GM18951 (cell line): ENCODE data around the gene GSTM5.
"Not testable (repeated sequence)": the region's sequence is repeated elsewhere in the genome, so short reads cannot be mapped to it uniquely, and the experiment has no call there.

Experiments used
- POLR2A ChIP-seq: IDR thresholded peaks from 4 replicates; pipeline ENCODE4 v1.6.1; 2011; ENCODE audit warnings: mild to moderate bottlenecking; ENCODE audit not compliant: insufficient read length, insufficient read depth; ENCODE audit errors: extremely low read depth
- in situ Hi-C: fragments of 300-500 bp; cut with MboI; formaldehyde crosslinking; loops from one replicate; pipeline ENCODE4 v1.12.0; 2022; ENCODE audit warnings: low sequenced_read_pairs, mixed read lengths, inconsistent platforms; ENCODE audit not compliant: unreplicated experiment

The GSTM5 gene

DNA sequence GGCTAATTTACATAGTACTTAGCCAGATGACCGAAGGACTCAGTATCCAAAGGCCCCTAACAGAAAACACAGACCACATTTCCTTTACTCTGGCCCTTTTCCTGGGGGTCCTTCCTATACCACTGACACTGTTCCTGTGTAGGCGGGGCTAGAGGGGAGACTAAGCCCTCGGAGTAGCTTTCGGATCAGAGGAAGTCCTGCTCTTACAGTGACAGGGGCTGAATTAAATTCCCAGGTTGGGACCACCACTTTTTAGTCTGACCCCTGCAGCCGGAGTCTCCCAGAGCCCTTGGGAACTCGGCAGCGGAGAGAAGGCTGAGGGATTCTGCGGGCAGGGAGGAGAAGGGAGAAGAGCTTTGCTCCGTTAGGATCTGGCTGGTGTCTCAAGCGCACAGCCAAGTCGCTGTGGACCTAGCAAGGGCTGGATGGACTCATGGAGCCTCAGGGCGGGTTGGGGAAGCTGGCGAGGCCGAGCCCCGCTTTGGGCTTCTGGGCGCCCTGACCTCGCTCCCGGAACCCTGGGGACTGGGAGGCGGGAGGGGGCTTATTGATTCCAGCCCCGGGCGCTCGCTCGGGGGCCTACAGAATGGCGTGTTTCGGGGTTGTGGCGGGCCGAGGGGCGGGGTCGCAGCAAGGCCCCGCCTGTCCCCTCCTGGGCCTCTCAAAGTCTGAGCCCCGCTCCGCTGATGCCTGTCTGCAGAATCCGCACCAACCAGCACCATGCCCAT lies at the start of gene GSTM5:
TSS of gene GSTM5 (plus strand) at position 659 of the 728 bp plus-strand sequence. CDS start at position 721, 62 bp downstream.
- in situ Hi-C loops, result not testable (repeated sequence)

DNA sequence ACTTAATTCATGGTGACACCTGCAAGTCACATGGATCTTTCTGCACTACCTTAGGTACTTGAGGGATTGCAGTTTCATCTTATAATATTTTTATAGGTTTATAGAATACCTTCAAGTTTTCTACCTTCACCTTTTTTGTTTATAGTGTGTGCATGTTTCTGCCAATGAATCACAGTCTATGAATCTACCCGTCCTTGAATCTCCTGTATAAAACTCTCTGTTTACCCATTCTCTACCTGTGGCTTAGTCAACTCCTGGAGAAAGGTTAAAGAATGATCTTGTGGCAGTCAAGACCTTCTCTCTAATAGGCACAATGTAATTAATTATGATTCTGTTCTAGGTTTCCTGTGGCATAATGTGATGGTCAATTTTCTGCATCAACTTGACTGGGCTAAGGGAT lies 47.4 kb upstream of the GSTM5 start:
- no peak for TF ChIP-seq POLR2A
- in situ Hi-C loops, result no loop called here

DNA sequence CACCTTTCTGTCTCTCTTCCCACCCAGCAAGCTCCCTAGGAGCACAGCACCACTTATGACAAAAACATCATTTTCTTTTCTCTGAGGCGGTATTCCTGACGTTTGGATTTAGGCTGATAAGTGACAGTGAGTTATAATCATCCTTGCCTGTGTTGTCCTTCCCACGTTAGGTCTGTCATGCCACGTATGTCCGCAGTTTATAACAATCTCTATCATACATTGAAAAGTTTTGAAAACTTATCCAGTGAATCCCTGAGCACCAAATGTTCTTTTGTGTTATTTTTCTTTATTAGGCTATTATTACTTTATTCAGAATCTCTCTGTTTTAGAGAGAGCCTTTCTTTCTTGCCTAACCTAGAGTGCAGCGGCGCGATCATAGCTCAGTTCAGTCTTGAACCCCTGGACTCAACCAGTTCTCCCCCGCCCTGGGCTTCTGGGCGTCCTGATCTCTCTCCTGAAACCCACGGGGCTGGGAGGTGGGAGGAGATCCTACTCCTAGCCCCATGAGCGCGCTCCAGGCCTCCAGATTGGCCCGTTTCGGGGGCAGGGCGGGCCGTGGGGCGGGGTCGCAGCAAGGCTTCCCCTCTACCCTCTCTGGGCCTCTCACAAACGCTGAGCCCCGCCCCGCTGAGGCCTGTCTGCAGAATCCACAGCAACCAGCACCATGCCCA lies 44.5 kb upstream of the GSTM5 start, which contains the start of gene GSTM2:
TSS of gene GSTM2 (plus strand) at position 606 of the 671 bp plus-strand sequence. CDS start at position 665, 59 bp downstream.
- TF ChIP-seq POLR2A, result peak; percentile 15
- in situ Hi-C loops, result no loop called here

DNA sequence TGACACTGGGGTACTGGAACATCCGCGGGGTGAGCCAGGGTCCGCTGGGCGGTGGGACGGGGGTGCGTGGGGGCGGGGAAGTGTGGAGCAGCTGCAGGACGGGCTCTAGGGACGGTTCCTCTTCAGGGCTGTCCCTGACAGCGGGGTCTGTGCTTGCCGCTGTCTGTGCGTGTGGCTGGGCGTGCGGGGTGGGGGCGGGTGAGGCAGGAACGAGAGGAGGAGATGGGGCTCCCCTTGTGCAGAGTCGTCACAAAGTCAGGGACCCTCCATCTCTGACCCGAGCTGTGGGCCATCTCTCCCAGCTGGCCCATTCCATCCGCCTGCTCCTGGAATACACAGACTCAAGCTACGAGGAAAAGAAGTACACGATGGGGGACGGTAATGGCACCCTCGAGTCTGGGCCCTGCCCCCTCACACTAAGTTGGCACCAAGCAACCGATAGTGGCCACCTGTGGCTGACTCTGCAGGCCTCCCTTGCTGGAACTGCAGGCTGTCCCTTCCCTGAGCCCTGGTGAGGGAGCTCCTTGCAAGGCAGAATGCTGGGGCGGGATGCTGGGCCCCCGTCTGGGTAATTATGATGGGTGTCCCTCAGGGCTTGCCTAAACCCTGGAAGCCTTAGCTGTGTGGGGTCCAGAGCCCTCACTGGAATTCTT lies 43.8 kb upstream of the GSTM5 start:
- in situ Hi-C loops, result no loop called here
- no peak for TF ChIP-seq POLR2A

DNA sequence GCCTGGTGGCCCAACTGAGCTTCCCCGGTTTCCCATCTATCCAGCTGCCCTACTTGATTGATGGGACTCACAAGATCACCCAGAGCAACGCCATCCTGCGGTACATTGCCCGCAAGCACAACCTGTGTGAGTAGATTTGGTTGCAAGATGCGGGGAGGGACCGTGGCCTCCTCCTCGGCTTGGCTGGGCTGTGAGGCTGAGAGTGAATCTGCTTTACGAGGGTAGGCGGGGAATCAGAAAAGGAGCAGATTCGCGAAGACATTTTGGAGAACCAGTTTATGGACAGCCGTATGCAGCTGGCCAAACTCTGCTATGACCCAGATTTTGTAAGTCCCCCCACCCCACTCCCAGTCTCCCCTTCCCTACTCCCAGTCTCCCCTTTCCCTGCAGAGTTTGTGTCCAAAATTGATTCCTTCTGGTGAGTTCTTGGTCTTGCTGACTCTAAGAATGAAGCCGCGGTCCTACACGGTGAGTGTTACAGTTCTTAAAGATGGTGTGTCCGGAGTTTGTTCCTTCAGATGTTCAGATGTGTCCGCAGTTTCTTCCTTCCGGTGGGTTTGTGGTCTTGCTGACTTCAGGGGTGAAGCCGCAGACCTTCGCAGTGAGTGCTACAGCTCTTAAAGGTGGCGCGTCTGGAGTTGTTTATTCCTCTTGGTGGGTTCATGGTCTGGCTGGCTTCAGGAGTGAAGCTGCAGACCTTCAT lies 42.7 kb upstream of the GSTM5 start:
- in situ Hi-C loops, result no loop called here

DNA sequence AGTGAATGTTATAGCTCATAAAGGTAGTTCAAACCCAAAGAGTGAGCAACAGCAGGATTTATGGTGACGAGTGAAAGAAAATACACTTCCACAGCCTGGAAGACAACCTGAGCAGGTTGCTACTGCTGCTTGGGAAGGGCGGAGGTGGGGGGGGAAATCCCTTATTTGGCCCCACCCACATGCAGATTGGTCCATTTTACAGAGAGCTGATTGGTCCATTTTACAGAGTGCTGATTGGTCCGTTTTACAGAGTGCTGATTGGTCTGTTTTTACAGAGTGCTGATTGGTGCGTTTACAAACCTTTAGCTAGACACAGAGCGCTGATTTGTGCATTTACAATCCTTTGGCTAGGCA lies 42.1 kb upstream of the GSTM5 start:
- in situ Hi-C loops, result not testable (repeated sequence)

More for the DNA sequence above, 42.7 kb upstream of the GSTM5 start:
- no peak for TF ChIP-seq POLR2A

DNA sequence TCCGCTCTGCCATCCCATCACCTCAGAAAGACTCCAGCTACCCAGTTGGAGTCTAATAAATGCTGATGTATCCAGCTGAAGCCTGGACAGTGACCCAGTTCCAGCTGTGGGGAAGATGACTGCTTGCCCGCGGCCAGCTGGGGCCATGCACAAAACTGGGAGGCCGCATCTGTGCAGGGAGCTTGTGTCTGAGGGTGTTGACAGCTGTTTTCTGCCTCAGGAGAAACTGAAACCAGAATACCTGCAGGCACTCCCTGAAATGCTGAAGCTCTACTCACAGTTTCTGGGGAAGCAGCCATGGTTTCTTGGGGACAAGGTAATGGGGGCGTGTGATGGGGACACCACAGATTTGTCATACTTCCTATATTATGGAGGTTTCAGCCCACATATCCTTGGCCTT lies 41.0 kb upstream of the GSTM5 start:
- in situ Hi-C loops, result no loop called here
- TF ChIP-seq POLR2A, result no peak

DNA sequence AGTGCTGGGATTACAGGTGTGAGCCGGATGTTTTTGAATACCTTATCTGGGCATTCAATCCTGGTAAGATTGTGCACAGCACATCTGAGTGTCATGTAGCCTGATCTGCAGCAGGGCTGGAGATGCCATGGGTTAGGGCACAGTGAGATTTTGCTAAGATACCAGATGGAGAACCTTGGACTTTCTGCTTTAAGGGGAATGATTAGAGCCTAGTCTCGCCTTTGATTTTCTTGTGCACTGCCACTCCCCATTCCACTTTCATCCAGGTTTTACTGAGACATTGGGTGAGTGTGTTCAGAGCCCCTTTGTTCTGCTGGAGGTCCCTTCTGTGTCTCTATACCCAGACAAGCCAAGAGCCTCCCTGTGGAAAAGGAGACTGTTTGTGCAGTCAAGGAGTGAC lies 38.2 kb upstream of the GSTM5 start:
- in situ Hi-C loops, result not testable (repeated sequence)

DNA sequence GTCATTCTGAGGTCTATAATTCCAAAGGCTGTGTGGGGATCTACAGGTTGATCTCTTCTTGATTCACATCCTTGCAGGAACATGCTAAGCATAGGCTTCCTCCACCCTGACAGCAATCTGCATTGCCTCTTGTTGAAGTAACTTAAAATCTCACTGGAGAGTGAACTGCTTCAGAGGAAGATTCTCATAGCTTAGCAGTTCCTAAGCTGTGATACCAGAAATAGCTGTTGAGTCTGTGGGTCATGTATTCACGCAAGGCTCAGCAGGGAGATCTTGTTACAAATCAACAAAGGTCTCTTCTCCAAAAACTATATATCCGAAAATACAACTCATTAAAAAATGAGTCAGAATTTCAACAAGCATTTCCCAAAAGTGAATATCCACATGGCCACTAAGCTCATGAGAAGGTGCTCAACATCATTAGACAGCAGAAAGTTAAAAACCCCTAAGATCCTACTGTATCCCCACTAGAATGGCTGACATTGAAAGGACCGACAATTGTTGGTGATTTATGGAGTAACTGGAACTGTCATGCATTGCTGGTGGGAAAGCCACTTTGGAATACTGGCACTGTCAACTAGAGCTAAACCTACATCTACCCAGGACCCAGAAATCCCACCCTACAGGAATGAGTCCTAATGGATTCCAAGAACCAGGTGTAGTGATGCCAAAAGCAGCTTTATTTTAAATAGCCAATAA lies 35.2 kb upstream of the GSTM5 start:
- in situ Hi-C loops, result not testable (repeated sequence)

DNA sequence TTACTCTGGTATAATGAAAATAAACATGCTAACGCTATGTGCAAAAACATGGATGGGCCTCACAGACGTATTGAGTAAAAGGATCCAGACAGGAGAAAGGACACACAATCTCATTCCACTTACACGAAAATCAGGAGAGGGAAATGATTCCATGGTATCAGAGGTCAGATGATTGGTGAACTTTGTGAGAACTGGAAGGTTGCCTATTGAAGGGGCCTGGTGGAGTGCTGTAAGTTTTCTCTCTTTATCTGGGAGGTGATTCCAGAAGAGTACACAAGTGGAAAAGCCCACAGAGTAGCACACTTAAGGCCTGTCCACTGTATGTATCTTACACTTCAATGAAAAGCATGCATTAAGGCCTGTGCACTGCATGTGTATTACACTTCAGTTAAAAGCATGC lies 34.6 kb upstream of the GSTM5 start:
- no peak for TF ChIP-seq POLR2A
- in situ Hi-C loops, result no loop called here

DNA sequence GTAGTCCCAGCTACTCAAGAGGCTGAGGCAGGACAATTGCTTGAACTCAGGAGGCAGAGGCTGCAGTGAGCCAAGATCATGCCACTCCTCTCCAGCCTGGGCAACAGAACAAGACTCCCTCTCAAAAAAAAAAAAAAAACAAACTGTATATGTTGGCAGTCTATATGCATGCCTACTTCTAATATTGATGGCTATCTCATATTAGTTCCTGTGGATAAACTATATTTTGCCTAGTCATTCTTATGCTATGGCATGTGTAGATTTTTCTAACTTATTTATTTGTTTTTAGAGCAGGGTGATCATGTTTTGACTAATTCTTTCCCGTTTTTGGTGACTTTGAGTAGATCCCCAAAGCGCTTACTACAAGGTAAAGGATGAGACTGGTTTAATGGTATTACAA lies 33.4 kb upstream of the GSTM5 start:
- in situ Hi-C loops, result not testable (repeated sequence)

DNA sequence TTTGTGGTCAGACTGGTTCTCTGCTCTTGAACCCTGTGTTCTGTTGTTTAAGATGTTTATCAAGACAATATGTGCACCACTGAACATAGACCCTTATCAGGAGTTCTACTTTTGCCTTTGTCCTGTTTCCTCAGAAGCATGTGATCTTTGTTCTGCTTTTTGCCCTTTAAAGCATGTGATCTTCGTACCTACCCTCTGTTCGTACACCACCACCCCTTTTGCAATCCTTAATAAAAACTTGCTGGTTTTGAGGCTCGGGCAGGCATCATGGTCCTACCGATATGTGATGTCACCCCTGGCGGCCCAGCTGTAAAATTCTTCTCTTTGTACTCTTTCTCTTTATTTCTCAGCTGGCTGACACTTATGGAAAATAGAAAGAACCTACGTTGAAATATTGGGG lies 27.3 kb upstream of the GSTM5 start:
- in situ Hi-C loops, result not testable (repeated sequence)

DNA sequence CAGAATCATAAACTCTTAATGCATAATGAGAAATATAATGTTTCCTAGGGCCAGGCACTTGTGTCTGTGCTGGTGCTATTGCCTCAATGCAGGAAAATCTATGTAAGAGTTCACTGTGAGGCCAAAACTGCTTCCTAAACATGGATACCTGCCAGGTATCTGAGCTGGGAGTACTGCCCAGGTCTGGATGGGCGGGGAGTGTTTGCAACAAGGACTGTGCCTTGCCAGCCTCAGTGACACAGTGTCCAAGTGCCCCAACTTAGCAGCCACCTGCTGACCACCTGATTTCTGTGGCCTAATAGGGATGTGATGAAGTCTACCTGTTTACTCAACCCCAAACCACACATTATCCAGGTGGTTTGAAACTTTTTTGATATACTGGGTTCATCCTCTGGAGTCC lies 26.7 kb upstream of the GSTM5 start:
- in situ Hi-C loops, result not testable (repeated sequence)

DNA sequence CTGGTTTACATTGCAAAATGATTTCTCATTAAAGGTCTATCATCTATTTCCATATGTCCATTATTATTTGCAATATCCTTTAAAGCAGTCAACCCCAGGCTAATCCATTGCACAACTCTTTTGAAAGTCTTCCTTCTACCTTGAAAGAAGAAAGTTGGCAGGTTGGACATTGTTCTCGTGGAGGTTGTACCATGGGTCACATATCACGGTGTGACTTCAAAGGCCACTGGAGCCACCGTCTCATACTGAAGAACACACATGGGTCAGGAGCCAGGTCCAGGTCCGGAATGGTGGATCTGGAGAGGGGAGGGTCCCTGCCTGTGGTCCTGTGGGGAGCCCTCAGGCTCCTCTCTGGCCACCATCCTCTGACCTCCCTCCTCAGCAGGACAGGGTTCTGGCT lies 26.2 kb upstream of the GSTM5 start:
- in situ Hi-C loops, result not testable (repeated sequence)

DNA sequence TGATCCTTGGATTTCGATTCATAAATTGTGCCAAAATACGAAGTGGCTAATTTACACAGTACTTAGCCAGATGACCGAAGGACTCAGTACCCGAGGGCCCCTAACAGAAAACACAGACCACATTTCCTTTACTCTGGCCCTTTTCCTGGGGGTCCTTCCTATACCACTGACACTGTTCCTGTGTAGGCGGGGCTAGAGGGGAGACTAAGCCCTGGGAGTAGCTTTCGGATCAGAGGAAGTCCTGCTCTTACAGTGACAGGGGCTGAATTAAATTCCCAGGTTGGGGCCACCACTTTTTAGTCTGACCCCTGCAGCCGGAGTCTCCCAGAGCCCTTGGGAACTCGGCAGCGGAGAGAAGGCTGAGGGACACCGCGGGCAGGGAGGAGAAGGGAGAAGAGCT lies 24.9 kb upstream of the GSTM5 start:
- in situ Hi-C loops, result not testable (repeated sequence)
